ENCODE measurements around the gene EPHB2.

EPHB2 gene

DNA sequence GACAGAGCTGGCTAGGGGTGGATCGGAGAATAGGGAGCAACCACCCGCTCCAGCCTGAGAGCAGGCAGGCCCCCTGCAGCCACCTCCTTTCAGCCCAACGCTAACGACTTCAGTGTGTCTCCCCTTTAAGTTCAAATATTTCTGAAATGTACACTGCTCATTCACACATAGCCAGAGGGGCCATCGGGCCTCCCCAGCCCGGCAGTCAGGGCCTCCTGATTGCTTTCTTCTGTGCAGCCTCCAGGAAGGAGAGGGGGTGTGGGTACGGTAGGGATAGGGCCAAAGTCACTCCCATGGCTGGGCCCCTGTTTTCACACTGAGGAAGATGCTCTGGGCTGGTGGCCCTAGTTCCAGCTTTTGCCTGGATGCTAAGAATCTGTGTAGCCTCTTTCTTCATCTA, 64.8 kb downstream of the EPHB2 start:
- no peak overlapping the region for H3K27ac ChIP-seq (ENCODE audit: low read length)
- no peak overlapping the region for H3K4me3 ChIP-seq (ENCODE audit: low read length)
- no peak for TF ChIP-seq EZH2phosphoT487 (IDR thresholded peaks at IDR 0.05; ENCODE audit: low read length)
- TF ChIP-seq EZH2 (optimal IDR thresholded peaks at IDR 0.05; ENCODE audit: low read depth, low read length), result no peak
- TF ChIP-seq, protein P1, sequence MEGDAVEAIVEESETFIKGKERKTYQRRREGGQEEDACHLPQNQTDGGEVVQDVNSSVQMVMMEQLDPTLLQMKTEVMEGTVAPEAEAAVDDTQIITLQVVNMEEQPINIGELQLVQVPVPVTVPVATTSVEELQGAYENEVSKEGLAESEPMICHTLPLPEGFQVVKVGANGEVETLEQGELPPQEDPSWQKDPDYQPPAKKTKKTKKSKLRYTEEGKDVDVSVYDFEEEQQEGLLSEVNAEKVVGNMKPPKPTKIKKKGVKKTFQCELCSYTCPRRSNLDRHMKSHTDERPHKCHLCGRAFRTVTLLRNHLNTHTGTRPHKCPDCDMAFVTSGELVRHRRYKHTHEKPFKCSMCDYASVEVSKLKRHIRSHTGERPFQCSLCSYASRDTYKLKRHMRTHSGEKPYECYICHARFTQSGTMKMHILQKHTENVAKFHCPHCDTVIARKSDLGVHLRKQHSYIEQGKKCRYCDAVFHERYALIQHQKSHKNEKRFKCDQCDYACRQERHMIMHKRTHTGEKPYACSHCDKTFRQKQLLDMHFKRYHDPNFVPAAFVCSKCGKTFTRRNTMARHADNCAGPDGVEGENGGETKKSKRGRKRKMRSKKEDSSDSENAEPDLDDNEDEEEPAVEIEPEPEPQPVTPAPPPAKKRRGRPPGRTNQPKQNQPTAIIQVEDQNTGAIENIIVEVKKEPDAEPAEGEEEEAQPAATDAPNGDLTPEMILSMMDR (IDR thresholded peaks at IDR 0.05; ENCODE audit: low read length), result no peak
- H2AFZ ChIP-seq (ENCODE audit: low read length), result no peak overlapping the region
- H3K9me3 ChIP-seq (replicated peaks; ENCODE audit: insufficient read depth, low read length), result no peaks in the 10 kb centered on the region
- no peak overlapping the region for H3K9ac ChIP-seq (ENCODE audit: low read length)
- H3K79me2 ChIP-seq (ENCODE audit: low read length), result no peaks in the 10 kb centered on the region
- DNase-seq, result no peak
- H3K4me2 ChIP-seq (ENCODE audit: low read depth, low read length), result no peak overlapping the region
- no peaks in the 10 kb centered on the region for H3K9me2 ChIP-seq (replicated peaks; ENCODE audit: insufficient read depth, low read length)
- no peaks in the 10 kb centered on the region for H3K4me1 ChIP-seq (ENCODE audit: low read length)
- no peaks in the 10 kb centered on the region for H3K36me3 ChIP-seq (replicated peaks; ENCODE audit: insufficient read depth, low read length)
- peaks cover 95% of the 10 kb centered on the region for H3K27me3 ChIP-seq (replicated peaks; ENCODE audit: insufficient read depth, low read length)
- no peaks in the 10 kb centered on the region for H4K20me1 ChIP-seq (ENCODE audit: insufficient read depth, low read length)
- no peaks in the 10 kb centered on the region for H3F3A ChIP-seq (ENCODE audit: insufficient read depth, low read length)

GRCh38 chr1:22776035-22776613, 65.5 kb downstream of the EPHB2 start:
- Histone ChIP-seq H3K9me2 (replicated peaks; ENCODE audit: insufficient read depth, low read length) (no peaks in the 10 kb centered on the region), H3K9ac (ENCODE audit: low read length) (no peak overlapping the region), H3K4me2 (ENCODE audit: low read depth, low read length) (no peak overlapping the region), H3K27me3 (replicated peaks; ENCODE audit: insufficient read depth, low read length) (peaks cover 90% of the 10 kb centered on the region), H3K4me3 (ENCODE audit: low read length) (no peak overlapping the region), H3K79me2 (ENCODE audit: low read length) (no peaks in the 10 kb centered on the region), H2AFZ (ENCODE audit: low read length) (no peak overlapping the region), H3K36me3 (replicated peaks; ENCODE audit: insufficient read depth, low read length) (no peaks in the 10 kb centered on the region), H3K4me1 (ENCODE audit: low read length) (no peaks in the 10 kb centered on the region), H3K27ac (ENCODE audit: low read length) (no peak overlapping the region), H3F3A (ENCODE audit: insufficient read depth, low read length) (no peaks in the 10 kb centered on the region), H3K9me3 (replicated peaks; ENCODE audit: insufficient read depth, low read length) (no peaks in the 10 kb centered on the region), H4K20me1 (ENCODE audit: insufficient read depth, low read length) (no peaks in the 10 kb centered on the region)
- no peak for TF ChIP-seq EZH2phosphoT487 (IDR thresholded peaks at IDR 0.05; ENCODE audit: low read length)
- TF ChIP-seq EZH2 (optimal IDR thresholded peaks at IDR 0.05; ENCODE audit: low read depth, low read length), result no peak
- TF ChIP-seq, protein P1 (IDR thresholded peaks at IDR 0.05; ENCODE audit: low read length), result no peak
- no peak for DNase-seq

DNA sequence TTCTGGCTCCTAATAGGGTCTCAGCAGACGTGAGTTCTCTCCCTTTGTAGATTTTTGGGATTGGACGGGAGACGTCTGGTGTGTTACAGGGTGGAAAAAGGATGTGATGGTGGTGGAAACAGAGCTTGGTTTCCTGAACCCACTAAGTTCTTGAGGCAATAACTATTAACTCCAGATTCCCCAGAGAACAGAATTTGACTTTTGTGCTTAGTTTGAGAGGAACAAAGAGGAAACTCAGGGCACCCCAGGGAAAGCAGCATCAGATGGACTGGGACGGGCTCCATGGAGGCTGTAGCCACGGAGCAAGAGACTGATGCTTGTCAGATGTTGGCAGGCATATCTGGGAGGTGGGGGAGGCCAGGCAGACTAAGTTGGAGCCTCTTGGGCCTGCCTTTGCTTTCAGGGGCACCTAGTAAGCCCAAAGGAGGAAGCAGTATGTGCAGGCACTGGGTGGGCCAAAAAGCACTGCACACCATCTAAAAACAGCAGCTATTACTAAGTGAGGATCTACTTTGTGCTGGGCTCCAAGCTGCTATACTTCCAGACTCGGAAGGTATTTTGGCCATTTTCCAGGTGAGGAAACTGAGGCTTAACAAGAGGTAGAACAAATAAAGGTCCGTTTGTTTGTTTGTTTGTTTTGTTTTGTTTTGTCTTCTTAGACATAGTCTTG, 66.9 kb downstream of the EPHB2 start:
- Histone ChIP-seq H2AFZ (ENCODE audit: low read length) (no peak overlapping the region), H3K36me3 (replicated peaks; ENCODE audit: insufficient read depth, low read length) (no peaks in the 10 kb centered on the region), H3K4me3 (ENCODE audit: low read length) (no peak overlapping the region), H3K27ac (ENCODE audit: low read length) (no peak overlapping the region), H3K9me3 (replicated peaks; ENCODE audit: insufficient read depth, low read length) (no peaks in the 10 kb centered on the region), H3K9ac (ENCODE audit: low read length) (no peak overlapping the region), H3K79me2 (ENCODE audit: low read length) (no peaks in the 10 kb centered on the region), H3K9me2 (replicated peaks; ENCODE audit: insufficient read depth, low read length) (no peaks in the 10 kb centered on the region), H3K4me1 (ENCODE audit: low read length) (no peaks in the 10 kb centered on the region), H4K20me1 (ENCODE audit: insufficient read depth, low read length) (no peaks in the 10 kb centered on the region), H3K27me3 (replicated peaks; ENCODE audit: insufficient read depth, low read length) (peaks cover 90% of the 10 kb centered on the region), H3F3A (ENCODE audit: insufficient read depth, low read length) (no peaks in the 10 kb centered on the region), H3K4me2 (ENCODE audit: low read depth, low read length) (no peak overlapping the region)
- no peak for DNase-seq
- no peak for TF ChIP-seq EZH2phosphoT487 (IDR thresholded peaks at IDR 0.05; ENCODE audit: low read length)
- no peak for TF ChIP-seq EZH2 (optimal IDR thresholded peaks at IDR 0.05; ENCODE audit: low read depth, low read length)
- TF ChIP-seq, protein P1 (IDR thresholded peaks at IDR 0.05; ENCODE audit: low read length), result no peak

All from MM.1S (cell line).